HG02970 (cell line): ENCODE data around the gene PPCS.

Experiments used
- ATAC-seq: cut with Tn5 transposase; IDR thresholded peaks from one replicate; pipeline ENCODE4 v1.9.1; 2021; ENCODE audit warnings: mild to moderate bottlenecking, moderate library complexity, moderate number of reproducible peaks; ENCODE audit not compliant: unreplicated experiment, low FRiP score

Gene PPCS

GRCh38 chr1:42456010-42456753, at the start of gene PPCS, which contains the start of gene ZMYND12:
TSS of gene PPCS (plus strand) at chr1:42456543. CDS start at chr1:42456566, 23 bp downstream.
TSS of gene ZMYND12 (minus strand) at chr1:42456022. CDS start at chr1:42455997, 25 bp downstream.
- peak; percentile 78 for ATAC-seq

- no peak for ATAC-seq
Observed at GRCh38 chr1:42414551-42415496, 41.5 kb upstream of the PPCS start.

GRCh38 chr1:42417166-42417565, 39.2 kb upstream of the PPCS start:
- no peak for ATAC-seq

GRCh38 chr1:42418516-42418915, 37.8 kb upstream of the PPCS start:
- no peak for ATAC-seq

- ATAC-seq: no peak
Observed at GRCh38 chr1:42419126-42419821, 37.1 kb upstream of the PPCS start.

GRCh38 chr1:42420121-42420520, 36.2 kb upstream of the PPCS start:
- ATAC-seq: no peak

DNA sequence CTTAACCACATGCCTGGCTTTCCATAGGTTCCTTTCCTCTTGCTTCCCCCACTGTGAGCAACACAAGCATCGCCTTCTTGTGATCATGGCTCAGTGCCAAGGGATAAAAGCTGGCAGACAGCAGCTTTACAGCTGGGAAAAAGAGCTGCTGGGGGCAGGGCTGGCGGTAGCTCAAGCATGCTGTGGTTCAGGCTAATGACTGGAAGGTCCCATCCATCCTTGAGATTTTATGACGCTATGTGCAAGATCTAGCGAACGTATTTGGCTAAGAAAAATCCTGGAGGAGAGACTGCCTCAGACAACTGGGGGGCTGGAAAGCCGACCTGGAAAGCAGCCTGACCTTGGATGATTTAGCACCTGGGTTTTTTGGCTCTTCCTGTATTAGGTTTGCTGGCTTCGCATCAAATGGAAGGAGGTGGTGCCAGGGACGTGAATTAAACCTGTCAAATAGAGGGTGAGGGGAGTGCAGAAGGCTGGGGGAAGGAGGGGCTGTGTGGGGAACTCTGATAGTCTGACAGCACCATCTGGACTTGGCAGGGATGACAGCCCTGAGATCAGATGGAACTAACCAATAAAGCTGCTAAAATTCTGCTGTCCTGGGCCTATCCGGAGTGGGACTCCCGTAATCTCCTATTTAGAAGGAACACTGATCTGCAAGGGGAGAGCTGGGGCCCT, 35.3 kb upstream of the PPCS start:
- ATAC-seq: no peak

DNA sequence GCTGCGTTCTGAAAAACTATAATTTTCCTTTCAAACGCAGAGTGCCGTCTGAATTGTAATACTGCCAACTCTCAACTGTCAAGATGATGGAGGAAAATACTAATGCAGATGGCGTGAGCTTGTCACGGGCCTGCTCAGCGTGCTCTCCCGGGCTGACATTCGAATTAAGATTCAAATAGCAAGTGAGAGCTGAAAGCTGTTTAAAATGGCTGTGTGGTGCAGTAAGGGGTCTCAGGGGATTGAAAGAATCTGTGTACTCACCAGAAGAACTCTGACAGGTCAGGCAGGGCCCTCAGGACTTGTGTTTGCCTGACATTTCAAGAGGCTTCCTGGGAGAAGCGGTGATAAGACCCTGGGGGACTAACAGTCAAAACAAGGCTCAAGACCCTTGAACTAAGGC, 33.6 kb upstream of the PPCS start:
- no peak for ATAC-seq

GRCh38 chr1:42423681-42424080, 32.7 kb upstream of the PPCS start:
- no peak for ATAC-seq

DNA sequence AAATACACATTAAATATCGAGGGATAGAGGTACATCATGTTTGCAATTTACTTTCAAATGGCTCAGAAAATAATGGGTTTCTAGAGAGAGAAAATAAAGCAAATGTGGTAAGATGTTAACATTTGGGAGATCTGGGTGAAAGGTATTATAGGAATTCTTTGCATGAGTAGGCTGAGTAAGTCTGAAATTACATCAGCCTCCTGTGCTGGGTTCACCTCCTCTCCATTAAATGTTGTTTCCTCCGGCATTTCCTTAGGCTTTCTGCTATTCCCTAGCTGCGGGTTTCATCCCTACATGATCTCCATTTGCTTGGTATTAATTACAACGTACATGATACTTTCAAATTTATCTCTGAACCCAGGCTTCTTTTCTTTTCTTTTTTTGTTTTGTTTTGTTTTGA, 32.1 kb upstream of the PPCS start:
- no peak for ATAC-seq

DNA sequence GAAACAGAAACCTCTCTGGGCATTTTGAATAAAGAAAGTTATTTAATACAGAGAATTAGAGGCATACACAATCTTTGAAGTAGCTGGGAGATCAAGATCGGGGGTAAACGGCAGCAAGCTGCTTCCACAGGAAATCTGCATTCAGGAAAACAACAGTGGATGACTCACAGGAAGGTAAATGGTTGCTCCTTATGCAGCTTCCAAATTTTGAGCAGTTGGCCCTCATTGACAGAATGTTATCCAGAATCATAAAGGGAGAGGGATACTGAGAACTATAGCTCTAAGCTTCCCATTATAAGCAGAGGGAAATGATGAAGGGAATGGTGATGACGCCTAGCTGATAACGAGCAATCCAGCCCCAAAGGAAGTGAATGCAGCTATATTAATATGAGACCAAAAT, 29.1 kb upstream of the PPCS start:
- ATAC-seq: no peak

DNA sequence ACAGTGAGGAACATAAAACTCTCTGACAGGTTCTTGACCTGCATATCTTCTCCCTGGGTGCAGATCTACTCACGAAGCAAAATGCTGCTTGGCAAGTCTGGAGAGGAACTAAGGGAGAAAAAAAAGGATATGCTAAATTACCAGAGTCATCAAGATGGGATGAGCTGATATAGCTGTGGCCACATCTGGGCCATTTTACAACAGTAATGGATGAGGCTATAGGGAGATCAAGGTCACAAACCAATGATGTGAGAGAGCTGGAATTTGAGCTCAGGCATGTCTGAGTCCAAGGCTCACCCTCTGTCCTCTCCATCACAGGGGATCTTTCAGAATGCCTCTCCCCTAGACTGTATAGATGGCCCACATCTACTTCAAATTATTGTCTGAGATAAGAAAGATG, 26.7 kb upstream of the PPCS start:
- ATAC-seq: no peak

GRCh38 chr1:42430286-42431135, 25.8 kb upstream of the PPCS start:
- no peak for ATAC-seq

- no peak for ATAC-seq
Observed at GRCh38 chr1:42431514-42431913, 24.8 kb upstream of the PPCS start.

DNA sequence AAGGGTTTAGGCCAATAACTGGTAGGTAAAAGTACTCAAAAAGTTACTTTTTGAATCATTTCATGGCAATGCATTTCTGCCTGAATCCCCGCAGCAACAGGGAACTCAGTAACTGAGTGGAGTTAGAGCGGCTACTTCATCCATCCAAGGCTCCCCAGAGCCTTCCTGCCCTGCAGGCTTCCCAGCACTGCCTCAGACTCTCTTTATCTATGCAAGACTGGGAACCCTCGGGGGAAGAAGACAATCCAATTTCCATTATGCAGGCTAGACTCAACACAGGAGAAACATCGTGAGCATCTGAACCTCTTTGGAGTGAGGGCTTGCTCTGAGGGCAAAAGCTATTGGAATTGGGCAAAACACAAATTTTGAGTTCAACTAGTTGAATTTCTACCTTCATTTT, 23.6 kb upstream of the PPCS start:
- ATAC-seq: no peak

- ATAC-seq: no peak
Observed at GRCh38 chr1:42433369-42433768, 23.0 kb upstream of the PPCS start.

DNA sequence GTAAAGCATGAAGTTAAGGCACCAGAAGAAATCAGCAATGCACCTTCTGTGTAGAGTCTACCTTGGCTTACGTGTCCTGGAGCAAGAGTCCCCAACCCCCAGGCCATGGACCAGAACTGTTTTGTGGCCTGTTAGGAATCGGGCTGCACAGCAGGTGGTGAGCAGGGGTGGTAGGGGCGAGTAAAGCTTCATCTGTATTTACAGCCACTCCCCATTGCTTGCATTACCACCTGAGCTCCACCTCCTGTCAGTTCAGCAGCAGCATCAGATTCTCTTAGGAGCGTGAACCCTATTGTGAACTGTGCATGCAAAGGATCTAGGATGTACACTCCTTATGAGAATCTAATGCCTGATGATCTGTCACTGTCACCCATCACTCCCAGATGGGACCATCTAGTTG, 22.0 kb upstream of the PPCS start:
- no peak for ATAC-seq

DNA sequence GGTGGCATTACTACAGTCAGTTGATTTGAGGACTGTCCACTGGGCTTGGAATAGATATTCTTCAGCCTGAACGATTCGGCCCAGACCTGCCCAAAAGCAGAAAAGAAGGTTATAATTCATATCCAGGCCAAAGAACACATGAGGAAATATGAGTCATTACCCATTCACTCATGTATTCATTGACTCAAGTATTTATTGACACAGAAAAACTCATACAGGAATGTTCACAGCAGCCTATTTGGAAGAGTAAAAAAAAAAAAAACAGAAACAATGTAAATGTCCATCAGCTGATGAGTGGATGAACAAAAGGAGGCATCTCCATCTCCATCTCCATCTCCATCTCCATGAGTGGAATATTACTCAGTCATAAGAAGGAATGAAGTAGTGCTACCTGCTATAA, 16.4 kb upstream of the PPCS start:
- no peak for ATAC-seq

DNA sequence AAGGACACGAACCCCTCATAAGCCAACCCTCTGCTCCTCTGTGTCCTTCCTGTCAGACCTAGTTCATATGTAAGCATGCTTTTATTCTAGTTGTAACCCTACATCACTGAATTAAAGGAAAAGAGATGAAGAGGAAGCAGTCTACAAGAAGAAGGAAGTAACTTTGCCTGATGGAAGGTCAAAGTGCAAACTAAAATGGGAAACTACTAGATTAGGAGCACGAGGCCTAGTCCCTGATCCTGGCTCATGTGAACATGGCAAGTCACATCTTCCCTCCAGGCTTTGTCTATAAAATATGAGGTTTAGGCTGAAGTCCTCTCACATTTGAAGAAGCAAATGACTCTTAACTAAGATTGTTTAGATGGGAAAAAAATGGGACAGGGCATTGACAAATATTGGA, 13.7 kb upstream of the PPCS start:
- ATAC-seq: no peak
